Measurements from ENCODE around the gene RPL22.
"Not testable (repeated sequence)": the region's sequence is repeated elsewhere in the genome, so short reads cannot be mapped to it uniquely, and the experiment has no call there.

Gene RPL22

GRCh38 chr1:6223617-6224016 lies 24.2 kb upstream of the RPL22 start:
- no peak for TF ChIP-seq CTCF (IDR thresholded peaks at IDR 0.05; ENCODE audit: extremely low read depth, missing control alignments)
- DNase-seq (ENCODE audit: low spot score): no peak

- no peak for TF ChIP-seq CTCF (IDR thresholded peaks at IDR 0.05; ENCODE audit: extremely low read depth, missing control alignments)
- DNase-seq (ENCODE audit: low spot score): no peak
Observed at GRCh38 chr1:6222636-6223035, 23.2 kb upstream of the RPL22 start.

- DNase-seq (ENCODE audit: low spot score): no peak
- TF ChIP-seq CTCF (IDR thresholded peaks at IDR 0.05; ENCODE audit: extremely low read depth, missing control alignments): no peak
Observed at GRCh38 chr1:6221210-6221784, 21.9 kb upstream of the RPL22 start.

GRCh38 chr1:6220236-6220635 lies 20.8 kb upstream of the RPL22 start:
- TF ChIP-seq CTCF (IDR thresholded peaks at IDR 0.05; ENCODE audit: extremely low read depth, missing control alignments): no peak
- no peak for DNase-seq (ENCODE audit: low spot score)

GRCh38 chr1:6219641-6220040 lies 20.2 kb upstream of the RPL22 start:
- DNase-seq (ENCODE audit: low spot score): not testable (repeated sequence)

- no peak for DNase-seq (ENCODE audit: low spot score)
- TF ChIP-seq CTCF (IDR thresholded peaks at IDR 0.05; ENCODE audit: extremely low read depth, missing control alignments): no peak
Observed at GRCh38 chr1:6218375-6219164, 19.2 kb upstream of the RPL22 start.

- peak; percentile 61 for DNase-seq (ENCODE audit: low spot score)
- no peak for TF ChIP-seq CTCF (IDR thresholded peaks at IDR 0.05; ENCODE audit: extremely low read depth, missing control alignments)
Observed at GRCh38 chr1:6212193-6212959, 13.0 kb upstream of the RPL22 start.
